NCI-H2196 treated with DMSO at 0.1 percent for 48 hours (cell line): ENCODE results near the gene MAPRE2.

Experiments used
- DNase-seq: peaks from one replicate; lab custom pipeline; 2025; ENCODE audit not compliant: unreplicated experiment; lab: John Stamatoyannopoulos, UW

Gene MAPRE2

GRCh38 chr18:35174093-35174731 is 133.0 kb downstream of the MAPRE2 start:
- no peak for DNase-seq

- DNase-seq: no peak
Measured at GRCh38 chr18:35174745-35175144, 133.5 kb downstream of the MAPRE2 start.

- no peak for DNase-seq
Measured at GRCh38 chr18:35176925-35177324, 135.7 kb downstream of the MAPRE2 start.

- DNase-seq: no peak
Measured at GRCh38 chr18:35178260-35178659, 137.0 kb downstream of the MAPRE2 start.

- no peak for DNase-seq
Measured at GRCh38 chr18:35179906-35180305, 138.7 kb downstream of the MAPRE2 start.

GRCh38 chr18:35180455-35180854 is 139.2 kb downstream of the MAPRE2 start:
- no peak for DNase-seq

GRCh38 chr18:35182151-35182550 is 140.9 kb downstream of the MAPRE2 start:
- DNase-seq: no peak

- no peak for DNase-seq
Measured at GRCh38 chr18:35183886-35184285, 142.7 kb downstream of the MAPRE2 start.

- DNase-seq: no peak
Measured at GRCh38 chr18:35185771-35186170, 144.6 kb downstream of the MAPRE2 start.

GRCh38 chr18:35186291-35187034 is 145.2 kb downstream of the MAPRE2 start:
- no peak for DNase-seq

GRCh38 chr18:35189510-35189909 is 148.3 kb downstream of the MAPRE2 start:
- DNase-seq: no peak

- DNase-seq: no peak
Measured at GRCh38 chr18:35190948-35191697, 149.9 kb downstream of the MAPRE2 start.

GRCh38 chr18:35191698-35192025 is 150.4 kb downstream of the MAPRE2 start:
- DNase-seq: no peak

GRCh38 chr18:35192415-35192814 is 151.2 kb downstream of the MAPRE2 start:
- DNase-seq: no peak
